Left kidney (tissue), 2 donors: ENCODE results near the gene TTC39B. TPM values are rescaled to one million over a fixed set of nuclear protein-coding genes. Genes with fewer than 3 reads are reported as not detected.

Source experiments
- DNase-seq: peaks from one replicate; pipeline ENCODE4 v3.0.0-alpha.2; 2013
- polyA plus RNA-seq: library from polyadenylated mRNA; unstranded; fragments of 120-200 nt; gene quantifications from one replicate; pipeline ENCODE4 v1.2.1, GENCODE V29; 2013; ENCODE audit not compliant: insufficient read length

Gene TTC39B
- polyA plus RNA-seq, 1 donor: 11.9 TPM

DNA sequence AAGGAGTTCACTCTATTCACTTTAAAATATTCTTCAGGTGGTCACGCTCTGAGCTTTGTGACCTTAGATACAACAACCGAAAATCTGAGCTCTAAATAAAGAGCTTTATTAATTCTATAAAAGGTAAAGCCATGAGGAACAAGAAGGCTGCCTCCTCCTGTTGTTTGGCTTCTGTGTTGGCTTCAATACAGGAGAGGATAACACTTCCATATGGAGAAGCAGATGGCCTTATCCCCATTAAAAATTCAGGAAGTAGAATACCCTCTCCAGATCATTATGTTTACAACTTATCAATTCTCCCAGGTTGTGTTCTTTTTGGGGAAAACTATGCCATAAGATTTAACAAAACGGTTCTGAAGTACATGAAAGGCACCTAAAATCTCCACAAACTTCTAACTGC is 128.4 kb downstream of the TTC39B start:
- no peak for DNase-seq

DNA sequence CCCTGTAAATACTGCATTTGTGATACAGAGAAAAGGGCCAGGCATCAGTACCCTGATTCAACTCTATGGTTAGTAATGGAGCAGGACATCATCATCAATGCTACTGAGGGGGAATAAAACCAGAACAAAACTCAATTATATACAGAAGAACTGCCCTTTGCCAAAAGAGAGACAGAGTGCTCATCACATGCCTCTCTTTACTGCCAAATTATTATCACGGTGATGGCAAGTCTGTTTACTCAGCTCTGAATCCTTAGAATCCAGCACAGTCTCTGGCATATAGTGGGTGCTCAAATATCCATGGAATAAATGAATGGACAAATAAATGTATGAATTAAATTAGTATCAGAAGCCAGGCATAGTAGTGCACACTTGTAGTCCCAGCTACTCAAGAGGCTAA is 130.2 kb downstream of the TTC39B start:
- no peak for DNase-seq

DNA sequence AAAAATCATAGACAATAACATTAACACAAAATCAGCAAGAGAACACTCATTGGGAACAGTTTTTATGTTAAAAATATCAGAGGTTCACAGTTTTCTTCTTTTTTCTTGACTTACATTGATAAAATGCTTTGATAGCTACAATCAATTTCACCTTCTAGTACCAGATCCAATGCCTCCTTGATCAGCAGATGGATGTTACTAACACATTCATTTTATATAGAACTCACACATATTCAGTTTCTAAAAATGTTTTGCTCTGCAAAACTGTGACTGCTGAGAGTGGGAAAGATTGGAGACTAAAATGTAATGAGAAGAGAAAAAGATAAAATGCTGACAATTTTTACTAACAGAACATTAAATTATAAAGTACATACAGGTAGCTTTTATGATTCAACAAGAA is 143.1 kb downstream of the TTC39B start:
- no peak for DNase-seq

DNA sequence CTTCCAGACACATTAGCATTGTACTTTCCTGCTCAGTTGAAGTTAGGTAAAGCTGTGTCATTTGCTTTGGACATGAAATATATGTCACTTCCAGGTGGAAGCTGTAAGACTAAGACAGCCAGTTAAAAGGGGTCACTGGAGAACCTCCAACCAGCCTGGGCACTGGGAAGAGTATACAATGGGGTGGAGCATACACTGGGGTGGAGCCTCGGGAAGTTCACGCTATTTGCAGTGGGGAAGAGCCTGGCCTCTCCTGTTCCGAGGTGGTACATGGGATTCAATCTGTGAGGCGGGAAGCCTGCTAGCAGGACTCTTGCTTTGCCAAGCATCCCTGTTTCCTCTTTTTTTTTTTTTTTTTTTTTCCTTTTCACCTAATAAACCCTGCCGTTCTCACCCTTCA is 145.3 kb downstream of the TTC39B start:
- DNase-seq: no peak

DNA sequence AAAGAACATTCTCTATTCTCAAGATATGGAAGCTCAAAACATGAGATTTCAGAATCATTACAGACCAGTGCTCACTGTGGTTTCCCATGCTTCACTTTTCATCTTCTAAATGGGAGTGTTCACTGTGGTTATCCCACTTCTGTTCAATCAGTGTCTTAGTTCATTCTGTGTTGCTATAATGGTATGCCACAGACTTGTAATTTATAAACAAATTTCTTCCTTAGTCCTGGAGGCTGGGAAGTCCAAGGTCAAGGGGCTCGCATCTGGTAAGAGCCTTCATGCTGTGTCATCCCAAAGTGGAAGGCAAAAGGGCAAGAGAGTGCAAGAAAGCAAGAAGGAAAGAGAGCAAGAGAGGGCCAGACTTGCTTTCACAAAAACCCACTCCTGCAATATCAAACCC is 146.3 kb downstream of the TTC39B start:
- no peak for DNase-seq

DNA sequence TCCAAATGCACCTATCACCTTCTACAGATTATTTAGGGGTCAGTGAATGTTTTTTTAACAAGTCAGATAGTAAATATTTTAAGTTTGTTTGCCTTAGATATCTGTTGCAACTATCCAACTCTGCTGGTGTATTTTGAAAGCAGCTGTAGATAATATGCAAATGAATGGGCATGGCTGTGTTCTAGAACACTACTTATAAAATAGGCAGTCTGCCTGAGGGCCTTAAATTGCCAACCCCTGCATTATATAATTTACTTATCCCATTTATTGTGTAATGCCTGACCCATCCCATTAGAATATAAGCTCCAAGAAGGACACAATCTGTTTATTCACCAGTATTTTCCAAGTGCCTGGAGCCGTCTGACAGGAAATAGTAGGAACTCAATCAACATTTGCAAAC is 149.0 kb downstream of the TTC39B start:
- DNase-seq: no peak

DNA sequence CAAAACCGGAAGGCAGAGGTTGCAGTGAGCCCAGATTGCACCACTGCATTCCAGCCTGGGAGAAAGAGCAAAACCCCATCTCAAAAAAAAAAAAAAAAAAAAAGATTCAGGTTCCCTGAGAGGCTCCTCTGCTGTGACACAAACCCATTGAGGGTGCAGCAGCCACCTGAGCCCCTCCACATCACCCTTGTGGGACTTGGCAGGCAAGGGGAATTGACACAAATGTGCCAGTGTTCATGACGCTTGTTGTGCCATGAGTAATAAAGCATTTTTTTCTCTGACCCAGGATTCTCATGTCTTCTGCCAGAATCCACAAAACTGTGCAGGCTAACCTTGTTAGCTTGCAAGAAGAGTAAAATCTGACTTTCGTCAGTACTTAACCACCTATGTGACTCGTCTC is 149.6 kb downstream of the TTC39B start:
- DNase-seq: no peak

DNA sequence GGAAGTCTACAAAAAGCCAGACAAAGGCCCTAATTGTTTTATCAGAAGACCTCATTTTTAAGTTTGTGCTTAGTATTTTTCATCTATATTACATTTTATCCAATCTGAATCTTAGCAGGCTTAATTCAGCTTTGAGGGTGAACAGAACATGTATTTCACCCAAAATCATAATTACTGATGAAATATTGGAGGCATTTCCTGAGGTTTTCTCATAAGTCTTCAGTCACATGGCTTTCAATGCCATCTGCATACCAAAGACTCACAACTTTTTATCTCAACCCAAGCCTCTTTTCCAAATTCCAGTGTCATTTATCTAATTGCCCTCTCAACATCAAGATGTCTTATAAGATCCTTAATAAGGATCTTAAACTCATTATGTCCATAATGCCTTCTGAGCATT is 150.8 kb downstream of the TTC39B start:
- no peak for DNase-seq

DNA sequence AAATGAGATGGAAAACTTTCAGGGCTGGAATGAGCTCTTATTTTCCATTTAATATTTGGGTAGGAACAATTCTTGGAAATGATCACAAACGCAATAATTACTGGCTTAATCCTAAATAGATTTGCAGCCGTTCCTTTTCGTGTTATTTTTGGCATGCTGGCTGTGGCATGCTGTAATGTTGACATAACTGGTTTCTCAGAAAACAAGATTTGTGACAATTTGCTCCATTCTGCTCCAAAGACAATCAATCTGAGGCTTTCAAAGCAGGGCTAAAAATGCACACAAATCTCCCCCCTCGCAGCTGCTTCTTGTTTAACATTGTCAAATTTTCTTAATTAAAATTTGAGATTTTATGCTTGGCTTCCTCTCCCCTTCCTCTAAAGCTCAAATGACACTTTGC is 151.2 kb downstream of the TTC39B start:
- DNase-seq: peak; percentile 76

DNA sequence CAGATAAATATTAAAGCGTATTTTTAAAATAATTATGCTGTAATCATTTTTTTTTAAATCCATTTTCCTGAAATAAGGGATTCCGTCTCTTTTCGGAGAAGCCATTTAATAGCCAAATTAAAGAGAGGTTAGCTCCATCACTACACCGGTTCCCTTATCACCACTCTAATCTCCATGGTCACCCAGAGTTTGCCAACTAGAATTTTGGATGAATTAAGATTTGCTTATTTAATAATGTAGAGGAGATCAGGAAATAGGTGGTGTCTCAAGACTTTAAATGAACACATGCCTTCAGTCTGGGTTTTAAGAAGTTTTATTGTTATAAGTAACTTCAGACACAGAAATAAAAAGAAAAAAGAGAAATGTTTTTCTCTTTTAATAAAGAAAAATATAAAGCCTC is 151.7 kb downstream of the TTC39B start:
- no peak for DNase-seq

DNA sequence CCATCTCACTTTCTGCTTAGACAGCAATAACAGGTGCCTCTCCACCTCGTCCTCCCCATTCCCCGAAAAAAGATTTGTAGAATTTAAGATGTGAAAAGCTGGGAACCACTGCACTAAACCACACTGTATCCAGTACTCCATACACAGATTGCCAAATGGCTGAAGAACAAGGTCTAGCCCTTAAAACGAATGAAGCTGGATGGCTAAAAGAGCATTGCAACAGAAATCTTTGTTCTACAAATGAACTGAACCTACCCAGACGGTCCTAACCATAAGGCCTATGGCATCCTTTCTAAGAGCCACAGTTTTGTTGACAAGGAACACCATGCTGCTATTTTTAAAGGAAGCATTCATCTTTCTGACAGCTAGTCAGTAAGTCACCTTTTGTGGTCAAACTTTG is 152.3 kb downstream of the TTC39B start:
- no peak for DNase-seq

DNA sequence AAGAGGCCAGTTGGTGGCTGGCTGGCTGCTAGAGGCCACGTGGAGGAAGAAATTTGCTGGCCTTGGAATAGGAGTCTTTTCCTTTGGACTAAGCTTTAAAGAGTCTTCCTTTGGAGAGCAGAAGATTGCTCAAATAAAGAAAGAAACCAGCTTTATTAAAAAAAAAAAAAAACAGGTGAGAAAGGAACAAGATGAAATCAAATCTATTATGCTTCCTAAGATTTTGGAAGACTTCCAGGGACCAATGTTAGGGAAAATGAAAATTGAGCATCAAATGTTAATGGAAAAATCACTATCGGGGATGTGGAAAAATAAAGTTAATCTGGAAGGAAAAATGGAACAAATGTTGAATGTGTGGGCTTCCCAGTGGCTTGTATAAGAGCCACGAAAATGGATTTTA is 153.1 kb downstream of the TTC39B start:
- no peak for DNase-seq

DNA sequence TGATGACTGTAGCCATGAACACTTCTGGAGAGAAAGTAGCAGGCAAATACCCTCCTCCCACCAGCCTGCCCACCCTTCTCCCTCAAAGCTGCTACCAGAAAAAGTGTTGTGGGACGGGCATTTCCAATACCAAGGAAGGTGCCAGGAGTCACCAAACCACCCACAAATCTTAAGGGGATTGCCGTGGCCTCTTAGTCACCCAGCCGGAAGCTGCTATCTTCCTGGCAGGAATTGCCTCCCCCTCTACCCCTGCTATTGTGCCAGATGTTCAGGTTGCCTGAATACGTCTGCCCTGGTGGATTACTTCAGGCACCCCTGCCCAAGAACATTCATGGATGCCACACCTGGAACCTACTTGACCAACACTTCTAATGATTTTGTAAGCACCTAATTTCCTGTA is 156.1 kb downstream of the TTC39B start:
- no peak for DNase-seq

DNA sequence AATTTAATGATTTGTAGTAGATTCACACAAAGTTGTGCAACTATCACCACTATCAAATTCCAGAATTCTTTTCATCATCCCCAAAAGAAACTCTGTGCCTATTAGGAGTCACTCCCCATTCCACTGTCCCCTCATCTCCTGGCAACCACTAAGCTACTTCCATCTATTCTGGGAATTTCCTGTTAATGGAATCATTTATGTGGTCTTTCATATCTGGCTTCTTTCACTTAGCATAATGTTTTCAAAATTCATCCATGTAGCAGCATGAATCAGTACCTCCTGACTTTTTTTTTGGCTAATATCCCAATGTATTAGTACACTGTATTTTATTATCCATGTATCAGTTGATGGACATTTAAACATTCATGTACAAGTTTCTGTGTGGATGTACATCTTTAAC is 157.6 kb downstream of the TTC39B start:
- DNase-seq: no peak

DNA sequence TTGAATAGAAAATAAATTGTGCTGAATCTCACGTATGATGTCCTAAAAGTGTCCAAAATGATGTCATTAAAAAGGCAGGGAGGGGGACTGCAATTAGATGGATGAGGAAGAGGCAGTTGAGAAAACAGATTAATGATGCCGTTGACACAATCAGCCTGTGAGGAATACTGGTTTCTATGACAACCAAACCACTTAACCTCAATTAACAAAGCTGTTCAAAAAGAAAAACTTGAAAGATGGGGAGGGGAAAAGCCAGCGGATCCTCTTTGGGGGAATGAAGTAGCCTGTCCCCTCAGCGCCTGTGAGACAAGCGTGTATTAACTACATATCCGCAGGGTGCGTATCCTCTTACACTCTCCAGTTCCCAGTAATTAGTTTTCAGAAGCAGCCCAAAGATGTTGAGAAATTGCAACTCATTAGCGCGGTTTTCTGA is 160.7 kb downstream of the TTC39B start:
- peak; percentile 42 for DNase-seq

DNA sequence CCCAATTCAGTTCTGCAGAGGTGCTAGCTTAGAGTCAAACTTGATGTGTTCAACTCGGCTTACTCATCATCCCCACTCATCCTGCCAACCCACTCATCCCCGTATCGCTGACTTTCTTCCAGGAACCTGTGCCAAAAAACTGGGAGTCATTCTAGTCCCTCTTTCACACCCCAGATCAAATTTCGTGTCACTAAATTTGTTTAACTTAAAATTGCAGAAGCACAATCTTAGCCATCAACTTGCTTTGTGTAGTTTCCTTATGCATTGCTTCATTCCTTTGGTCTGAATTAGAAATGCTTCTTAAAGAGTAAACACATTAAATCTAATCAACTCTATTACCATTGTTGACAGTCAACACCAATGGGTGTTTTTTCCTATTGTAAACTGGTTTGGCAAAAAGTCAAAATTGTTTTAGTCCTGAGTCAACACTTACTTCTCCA is 162.4 kb downstream of the TTC39B start:
- no peak for DNase-seq

DNA sequence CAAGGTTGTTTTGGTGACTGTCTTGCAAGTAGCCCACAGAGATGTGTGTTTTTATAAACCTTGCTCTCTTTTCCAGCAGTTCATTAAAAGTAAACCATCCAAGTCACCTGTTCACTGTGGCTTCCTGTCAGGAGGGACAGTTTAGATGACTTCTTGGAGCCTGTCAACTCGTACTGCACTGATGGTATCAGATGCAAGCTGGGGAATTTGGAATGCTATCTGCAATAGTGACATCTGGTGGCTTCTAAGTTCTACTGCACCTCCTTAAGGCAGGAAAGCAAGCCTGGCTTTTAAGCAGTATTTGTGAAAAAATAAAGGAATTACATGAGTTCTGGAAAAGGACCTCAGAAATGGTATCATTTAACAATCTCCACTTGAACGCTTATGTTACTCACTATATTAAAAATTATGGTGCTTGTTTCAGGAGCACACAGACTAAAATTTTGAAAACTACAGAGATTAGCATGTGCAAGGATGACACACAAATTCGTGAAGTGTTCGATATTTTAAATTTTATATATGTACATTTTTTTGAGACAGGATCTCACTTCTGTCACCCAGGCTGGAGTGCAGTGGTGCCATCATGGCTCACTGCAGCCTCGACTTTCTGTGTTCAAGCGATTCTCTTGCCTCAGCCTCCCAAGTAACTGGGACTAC is 164.0 kb downstream of the TTC39B start:
- peak; percentile 57 for DNase-seq

DNA sequence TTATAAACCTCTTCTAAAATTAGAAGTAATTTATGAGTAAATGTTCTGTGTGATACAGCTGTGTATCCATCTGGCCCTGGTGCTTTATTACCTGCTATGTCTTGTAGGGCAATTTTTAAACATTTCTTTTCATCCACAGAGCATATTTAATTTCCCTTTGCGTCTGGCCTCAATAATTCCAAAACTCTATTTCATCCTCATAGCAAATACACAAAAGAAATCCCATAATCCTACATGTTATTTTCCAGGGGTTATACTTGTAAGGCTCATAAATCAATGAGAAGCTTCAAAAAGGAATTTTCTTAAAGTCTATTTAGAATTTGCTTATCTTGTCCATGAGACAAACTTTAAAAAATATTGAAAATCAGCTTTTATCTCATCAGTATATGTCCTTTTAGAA is 167.0 kb downstream of the TTC39B start:
- DNase-seq: no peak

DNA sequence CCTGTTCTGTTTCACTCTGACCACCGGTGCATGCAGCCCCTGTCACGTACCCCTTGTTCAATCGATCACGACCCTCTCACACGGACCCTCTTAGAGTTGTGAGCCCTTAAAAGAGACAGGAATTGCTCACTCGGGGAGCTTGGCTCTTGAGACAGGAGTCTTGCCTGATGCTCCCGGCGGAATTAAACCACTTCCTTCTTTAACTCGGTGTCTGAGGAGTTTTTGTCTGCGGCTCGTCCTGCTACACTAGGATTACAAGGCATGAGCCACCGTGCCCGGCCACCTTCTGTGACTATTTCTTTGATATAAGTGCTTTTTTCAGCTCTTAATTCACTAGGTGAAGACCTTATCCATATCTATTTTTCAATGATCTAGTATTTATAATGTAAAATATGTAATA is 167.5 kb downstream of the TTC39B start:
- DNase-seq: no peak

DNA sequence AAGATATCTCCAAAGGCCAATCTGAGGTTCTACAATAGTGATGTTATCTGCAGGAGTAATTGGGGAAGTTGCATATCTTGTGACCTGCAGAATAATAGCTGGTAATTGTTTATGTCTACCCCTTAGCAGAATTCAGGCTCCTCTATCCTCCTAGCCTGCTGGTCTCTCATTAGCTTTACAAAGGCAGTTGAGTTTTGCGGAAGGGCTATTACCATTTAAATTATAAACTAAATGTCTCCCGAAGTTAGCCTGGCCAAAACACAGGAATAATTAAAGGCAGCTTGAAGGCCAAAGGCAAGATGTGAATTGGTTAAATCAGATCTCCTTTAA is 168.7 kb downstream of the TTC39B start:
- no peak for DNase-seq

DNA sequence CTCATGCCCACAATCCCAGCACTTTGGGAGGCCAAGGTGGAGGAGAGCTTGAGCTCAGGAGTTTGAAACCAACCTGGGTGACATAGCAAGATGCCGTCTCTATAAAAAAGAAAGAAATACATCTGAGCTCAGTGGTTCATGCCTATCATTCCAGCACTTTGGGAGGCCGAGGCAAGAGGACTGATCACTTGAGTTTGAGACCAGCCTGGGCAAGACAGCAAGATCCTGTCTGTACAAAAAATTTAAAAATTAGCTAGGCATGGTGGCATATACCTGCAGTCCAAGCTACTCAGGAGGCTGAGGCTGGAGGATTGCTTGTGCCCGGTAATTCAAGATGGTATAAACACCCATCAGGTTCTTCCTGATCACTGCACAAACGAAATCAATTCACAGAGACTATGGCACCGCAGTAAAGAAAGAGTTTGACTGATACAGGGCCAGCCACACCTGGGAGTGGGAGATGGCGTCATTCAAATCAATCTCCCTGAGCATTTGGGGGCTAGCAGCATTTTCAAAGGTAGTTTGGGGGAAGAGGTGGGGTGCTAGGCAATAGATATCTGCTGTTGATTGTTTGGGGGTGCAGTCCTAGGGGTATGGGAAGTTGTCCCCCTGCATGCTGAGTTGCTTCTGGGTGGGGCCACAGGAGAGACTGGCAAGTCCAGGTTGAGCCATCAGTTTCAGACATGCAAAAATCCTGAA is 169.2 kb downstream of the TTC39B start:
- DNase-seq: no peak

DNA sequence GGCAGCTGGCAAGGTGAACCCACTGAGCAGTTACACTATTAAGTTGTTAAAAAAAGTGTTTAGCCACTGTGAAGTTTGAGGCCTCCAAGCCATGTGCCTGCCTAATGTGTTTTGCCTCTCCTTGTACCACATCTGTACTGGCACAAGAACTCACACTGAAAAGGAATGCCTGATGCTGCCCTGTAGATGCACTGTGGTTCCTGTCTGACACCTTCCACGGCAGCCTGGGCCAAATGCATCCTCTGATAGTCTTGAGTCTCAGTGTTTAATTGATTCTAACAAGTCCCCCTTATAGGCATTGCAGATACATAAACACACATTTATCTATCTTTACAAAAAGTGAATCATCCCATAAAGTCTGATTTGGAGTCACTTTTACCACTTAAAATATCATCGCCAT is 169.9 kb downstream of the TTC39B start:
- DNase-seq: no peak

DNA sequence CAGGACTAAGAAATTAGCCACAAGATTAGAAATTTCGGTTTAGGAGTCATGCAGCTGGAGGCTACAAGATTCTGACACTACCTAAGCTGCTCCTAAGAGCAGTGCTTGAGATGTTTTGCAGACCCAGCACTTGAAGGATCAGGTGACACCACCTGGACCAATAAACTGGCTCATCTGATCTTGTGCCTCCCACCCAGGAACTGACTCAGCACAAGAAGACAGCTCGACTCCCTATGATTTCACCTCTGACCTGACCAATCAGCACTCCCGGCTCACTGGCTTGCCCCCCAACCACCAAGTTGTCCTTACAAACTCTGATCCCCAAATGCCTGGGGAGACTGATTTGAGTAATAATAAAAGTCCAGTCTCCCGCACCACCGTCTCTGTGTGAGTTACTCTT is 170.4 kb downstream of the TTC39B start:
- DNase-seq: no peak

DNA sequence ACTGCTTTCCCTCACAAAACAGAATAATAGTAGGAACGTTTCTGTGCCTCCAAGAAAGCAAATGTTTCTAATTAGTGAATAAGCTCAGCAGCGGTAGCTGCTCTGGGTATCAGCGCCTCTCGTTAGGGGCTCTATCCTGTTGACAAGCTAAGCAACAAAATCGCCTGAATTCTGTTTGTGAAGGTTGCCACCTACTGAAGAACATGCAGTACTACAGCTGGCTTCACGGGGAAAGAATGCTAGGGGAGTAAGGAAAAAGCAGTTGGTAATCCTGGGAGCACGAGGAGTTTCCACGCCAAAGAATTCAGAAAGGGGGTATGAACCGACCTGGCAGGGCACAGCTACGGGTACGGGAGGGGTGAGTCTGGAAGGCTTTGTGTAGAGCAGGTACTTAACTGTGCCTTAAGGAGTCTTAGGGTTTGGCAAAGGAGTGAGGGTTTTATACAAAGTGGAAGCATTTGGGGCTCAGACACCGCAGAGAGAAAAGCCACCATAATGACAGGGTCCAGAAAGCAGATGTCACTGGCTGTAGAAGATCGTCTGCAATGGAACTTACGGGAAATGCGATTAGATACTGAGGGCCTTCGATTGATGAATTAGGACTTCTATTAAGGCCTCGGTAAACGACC is 171.7 kb downstream of the TTC39B start:
- peak; percentile 87 for DNase-seq
